ENCODE results near the gene PKNOX1.

DNA sequence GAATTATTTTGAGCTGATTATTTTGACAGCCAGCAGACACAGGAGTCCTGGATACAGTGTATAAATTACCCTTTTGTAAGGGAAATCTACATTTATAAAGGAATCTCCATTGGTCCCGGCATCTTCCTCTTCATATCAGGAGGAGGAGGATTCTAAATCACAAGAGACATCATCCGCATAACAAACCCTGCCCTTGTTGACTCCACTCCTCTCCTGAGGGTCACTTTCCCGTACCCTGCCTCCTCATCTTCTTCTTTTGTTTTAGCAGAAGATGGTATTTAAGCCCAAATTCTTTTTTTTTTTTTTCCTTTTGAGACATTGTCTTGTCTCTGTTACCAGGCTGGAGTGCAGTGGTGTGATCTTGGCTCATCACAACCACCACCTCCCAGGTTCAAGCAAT, 14.6 kb upstream of the PKNOX1 start:
- TF ChIP-seq, protein P1, sequence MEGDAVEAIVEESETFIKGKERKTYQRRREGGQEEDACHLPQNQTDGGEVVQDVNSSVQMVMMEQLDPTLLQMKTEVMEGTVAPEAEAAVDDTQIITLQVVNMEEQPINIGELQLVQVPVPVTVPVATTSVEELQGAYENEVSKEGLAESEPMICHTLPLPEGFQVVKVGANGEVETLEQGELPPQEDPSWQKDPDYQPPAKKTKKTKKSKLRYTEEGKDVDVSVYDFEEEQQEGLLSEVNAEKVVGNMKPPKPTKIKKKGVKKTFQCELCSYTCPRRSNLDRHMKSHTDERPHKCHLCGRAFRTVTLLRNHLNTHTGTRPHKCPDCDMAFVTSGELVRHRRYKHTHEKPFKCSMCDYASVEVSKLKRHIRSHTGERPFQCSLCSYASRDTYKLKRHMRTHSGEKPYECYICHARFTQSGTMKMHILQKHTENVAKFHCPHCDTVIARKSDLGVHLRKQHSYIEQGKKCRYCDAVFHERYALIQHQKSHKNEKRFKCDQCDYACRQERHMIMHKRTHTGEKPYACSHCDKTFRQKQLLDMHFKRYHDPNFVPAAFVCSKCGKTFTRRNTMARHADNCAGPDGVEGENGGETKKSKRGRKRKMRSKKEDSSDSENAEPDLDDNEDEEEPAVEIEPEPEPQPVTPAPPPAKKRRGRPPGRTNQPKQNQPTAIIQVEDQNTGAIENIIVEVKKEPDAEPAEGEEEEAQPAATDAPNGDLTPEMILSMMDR (IDR thresholded peaks at IDR 0.05): no peak
- TF ChIP-seq POLR2A (IDR thresholded peaks at IDR 0.05): no peak
